Gastroesophageal sphincter (tissue), 4 donors: ENCODE measurements around the gene MYMX. TPM values are rescaled to one million over a fixed set of nuclear protein-coding genes. Genes with fewer than 3 reads are reported as not detected.

ENCODE experiments used
- ATAC-seq: fragments of 150-250 bp; one replicate; pipeline ENCODE4 v1.9.1; 2016; ENCODE audit warnings: mild to moderate bottlenecking, moderate library complexity
- H3K27ac ChIP-seq, 4 donors: fragments of 200-600 bp; sonication (generic) in 3 of 4; 1 replicate in 3 of 4; 2 replicates in 1 of 4; pipeline ENCODE4 v1.5.1; 2016 to 2019
- H3K27me3 ChIP-seq: fragments of 200-600 bp; sonication (generic); one replicate; pipeline ENCODE4 v1.5.1; 2019
- H3K36me3 ChIP-seq, 2 donors: fragments of 200-600 bp; sonication (generic); one replicate each; pipeline ENCODE4 v1.5.1; 2019; ENCODE audit warnings: control low read depth in 1 of 2
- H3K4me1 ChIP-seq, 3 donors: fragments of 200-600 bp; sonication (generic); 1 replicate in 2 of 3; 2 replicates in 1 of 3; pipeline ENCODE4 v1.5.1; 2016 to 2019; ENCODE audit warnings: control low read depth in 2 of 3
- H3K4me3 ChIP-seq, 2 donors: fragments of 200-600 bp; sonication (generic); one replicate each; pipeline ENCODE4 v1.5.1; 2019; ENCODE audit warnings: mild to moderate bottlenecking in 1 of 2, moderate library complexity in 1 of 2
- H3K9me3 ChIP-seq, 3 donors: fragments of 200-600 bp; sonication (generic); one replicate each; pipeline ENCODE4 v1.5.1; 2017 to 2019; ENCODE audit warnings: control low read depth in 2 of 3
- EP300 ChIP-seq: sonication (generic); formaldehyde crosslinking; IDR thresholded peaks from one replicate; pipeline ENCODE4 v1.6.1; 2017; ENCODE audit warnings: antibody characterized with exemption, mild to moderate bottlenecking
- POLR2A ChIP-seq, 2 donors: fragments of 450-650 bp; IDR thresholded peaks; one replicate each; pipeline ENCODE4 v1.6.1; 2017; ENCODE audit warnings: antibody characterized with exemption in 2 of 2, mild to moderate bottlenecking in 2 of 2, moderate library complexity in 1 of 2
- POLR2AphosphoS5 ChIP-seq: sonication (generic); formaldehyde crosslinking; IDR thresholded peaks from one replicate; pipeline ENCODE4 v1.6.1; 2017; ENCODE audit warnings: antibody characterized with exemption
- WGBS, 2 donors: methylation state at CpG; one replicate each; pipeline ENCODE4 v1.1.5; 2018; ENCODE audit warnings: low coverage in 1 of 2; 5-methylcytosine and 5-hydroxymethylcytosine counted together
- total RNA-seq, 4 donors: library from RNA; depleted of rRNA; stranded (reverse); fragments of >200 nt; gene quantifications; one replicate each; pipeline ENCODE4 v1.1.0, GENCODE V29; 2016
- TF ChIP-seq, protein P1 (sequence below), 4 experiments: fragments of 200-600 bp in 2 of 4; fragments of 450-650 bp in 2 of 4; sonication (generic) in 1 of 4; IDR thresholded peaks; one replicate each; pipeline ENCODE4 v1.5.1; 2017 to 2019; ENCODE audit warnings: antibody characterized with exemption in 4 of 4, mild to moderate bottlenecking in 2 of 4, moderate library complexity in 2 of 4

The MYMX gene
- total RNA-seq, 4 donors from 2014 or later: 1.4 TPM; not detected in 3

DNA sequence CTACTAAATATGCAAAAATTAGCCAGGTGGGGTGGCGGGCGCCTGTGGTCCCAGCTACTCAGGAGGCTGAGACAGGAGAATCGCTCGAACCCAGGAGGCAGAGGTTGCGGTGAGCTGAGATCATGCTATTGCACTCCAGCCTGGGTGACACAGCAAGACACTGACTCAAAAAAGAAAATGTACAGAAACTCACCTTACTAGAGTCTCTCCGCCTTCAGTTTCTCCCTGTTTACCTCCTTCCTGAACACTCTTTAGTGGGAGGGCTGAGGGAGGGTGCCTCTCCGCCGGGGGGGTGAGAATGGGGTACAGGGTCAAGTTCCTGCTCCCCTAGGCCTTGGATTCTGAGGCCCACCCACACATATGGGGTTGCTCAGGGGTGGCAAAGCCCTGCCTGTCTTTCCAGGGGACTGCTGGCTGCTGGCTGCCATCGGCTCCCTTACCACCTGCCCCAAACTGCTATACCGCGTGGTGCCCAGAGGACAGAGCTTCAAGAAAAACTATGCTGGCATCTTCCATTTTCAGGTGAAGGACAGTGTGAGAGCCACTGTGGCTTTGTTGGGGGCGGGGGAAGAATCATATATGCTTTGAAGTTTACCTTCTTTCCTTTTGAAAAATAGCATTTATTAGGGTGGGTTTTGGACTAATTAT is 44.7 kb upstream of the MYMX start:
- no peak for ATAC-seq
- Histone ChIP-seq H3K4me1 (peaks cover 0 to 8% (median 0%) of the 10 kb centered on the region in 3 donors), H3K36me3 (no peaks in the 10 kb centered on the region), H3K27me3 (no peaks in the 10 kb centered on the region), H3K27ac (no peak overlapping the region), H3K9me3 (no peaks in the 10 kb centered on the region), H3K4me3 (no peak overlapping the region)
- 78 to 79% methylated on average over 9 of the region's 12 CpGs for WGBS, 2 donors
- TF ChIP-seq POLR2A (IDR thresholded peaks at IDR 0.05) (no peak), POLR2AphosphoS5 (no peak), EP300 (no peak)
- TF ChIP-seq, protein P1, sequence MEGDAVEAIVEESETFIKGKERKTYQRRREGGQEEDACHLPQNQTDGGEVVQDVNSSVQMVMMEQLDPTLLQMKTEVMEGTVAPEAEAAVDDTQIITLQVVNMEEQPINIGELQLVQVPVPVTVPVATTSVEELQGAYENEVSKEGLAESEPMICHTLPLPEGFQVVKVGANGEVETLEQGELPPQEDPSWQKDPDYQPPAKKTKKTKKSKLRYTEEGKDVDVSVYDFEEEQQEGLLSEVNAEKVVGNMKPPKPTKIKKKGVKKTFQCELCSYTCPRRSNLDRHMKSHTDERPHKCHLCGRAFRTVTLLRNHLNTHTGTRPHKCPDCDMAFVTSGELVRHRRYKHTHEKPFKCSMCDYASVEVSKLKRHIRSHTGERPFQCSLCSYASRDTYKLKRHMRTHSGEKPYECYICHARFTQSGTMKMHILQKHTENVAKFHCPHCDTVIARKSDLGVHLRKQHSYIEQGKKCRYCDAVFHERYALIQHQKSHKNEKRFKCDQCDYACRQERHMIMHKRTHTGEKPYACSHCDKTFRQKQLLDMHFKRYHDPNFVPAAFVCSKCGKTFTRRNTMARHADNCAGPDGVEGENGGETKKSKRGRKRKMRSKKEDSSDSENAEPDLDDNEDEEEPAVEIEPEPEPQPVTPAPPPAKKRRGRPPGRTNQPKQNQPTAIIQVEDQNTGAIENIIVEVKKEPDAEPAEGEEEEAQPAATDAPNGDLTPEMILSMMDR (IDR thresholded peaks at IDR 0.05): no peak

DNA sequence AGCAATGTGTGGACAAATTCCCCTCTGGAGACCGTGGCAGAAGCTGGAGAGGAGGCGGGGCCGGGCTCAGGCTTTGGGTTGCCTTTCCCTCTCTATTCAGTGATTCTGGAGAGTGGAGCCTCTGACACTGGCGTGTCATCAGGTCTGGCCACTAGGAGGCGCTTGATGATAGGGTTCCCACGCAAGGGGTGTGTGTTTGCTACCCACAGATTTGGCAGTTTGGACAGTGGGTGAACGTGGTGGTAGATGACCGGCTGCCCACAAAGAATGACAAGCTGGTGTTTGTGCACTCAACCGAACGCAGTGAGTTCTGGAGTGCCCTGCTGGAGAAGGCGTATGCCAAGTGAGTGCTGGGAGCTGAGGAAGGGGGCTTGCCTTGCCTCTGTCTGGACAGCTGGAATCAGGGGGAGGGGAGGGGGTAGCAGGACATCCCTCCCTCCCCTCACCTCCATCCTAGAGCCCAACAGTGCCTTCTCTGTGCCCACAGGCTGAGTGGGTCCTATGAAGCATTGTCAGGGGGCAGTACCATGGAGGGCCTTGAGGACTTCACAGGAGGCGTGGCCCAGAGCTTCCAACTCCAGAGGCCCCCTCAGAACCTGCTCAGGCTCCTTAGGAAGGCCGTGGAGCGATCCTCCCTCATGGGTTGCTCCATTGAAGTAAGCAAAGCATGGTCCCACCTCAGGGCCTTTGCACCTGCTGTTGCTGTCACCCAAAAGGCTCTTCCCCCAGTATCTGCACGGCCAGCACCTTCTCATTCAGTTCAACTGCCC is 43.8 kb upstream of the MYMX start:
- peaks cover 0 to 8% (median 0%) of the 10 kb centered on the region in 3 donors for H3K4me1 ChIP-seq
- WGBS, 2 donors: 21% methylated on average over 15 of the region's 15 CpGs; no CpG with 5 or more reads in 1 of the 2 donors
- no peak for TF ChIP-seq EP300
- peak; percentile 15 for TF ChIP-seq POLR2AphosphoS5
- TF ChIP-seq, protein P1 (IDR thresholded peaks at IDR 0.05): peak in 3 of 4 experiments; percentile 93 to 95 (median 93)
- TF ChIP-seq POLR2A (IDR thresholded peaks at IDR 0.05): no peak
- H3K4me3 ChIP-seq: no peak overlapping the region
- peak; percentile 94 for ATAC-seq
- H3K27me3 ChIP-seq: no peaks in the 10 kb centered on the region
- no peak overlapping the region for H3K27ac ChIP-seq
- H3K9me3 ChIP-seq: no peaks in the 10 kb centered on the region
- H3K36me3 ChIP-seq: no peaks in the 10 kb centered on the region

DNA sequence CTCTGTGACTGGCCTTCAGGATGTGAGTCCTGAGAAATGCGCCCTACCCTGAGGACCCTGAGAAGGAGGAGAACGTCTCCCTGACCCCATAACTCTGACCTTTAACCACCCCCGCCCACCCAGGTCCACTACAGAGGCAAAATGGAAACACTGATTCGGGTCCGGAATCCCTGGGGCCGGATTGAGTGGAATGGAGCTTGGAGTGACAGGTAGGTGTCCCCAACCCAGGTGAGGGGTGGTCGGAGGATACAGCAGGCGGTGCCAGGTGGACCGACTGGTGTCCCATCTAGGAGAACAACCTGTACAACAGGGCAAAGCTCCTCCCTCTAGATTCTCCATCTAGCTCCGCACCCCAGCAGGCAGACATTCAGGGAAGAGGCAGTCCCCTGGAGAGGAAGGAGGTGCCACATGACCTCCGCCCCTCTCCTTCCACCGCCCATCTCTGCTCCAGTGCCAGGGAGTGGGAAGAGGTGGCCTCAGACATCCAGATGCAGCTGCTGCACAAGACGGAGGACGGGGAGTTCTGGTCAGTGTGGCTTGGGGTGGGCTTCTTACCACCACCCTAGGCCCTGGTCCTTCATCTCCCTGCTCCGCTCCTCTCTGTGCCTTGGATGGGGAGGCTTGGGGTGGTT is 40.5 kb upstream of the MYMX start:
- Histone ChIP-seq H3K27me3 (no peaks in the 10 kb centered on the region), H3K4me3 (no peak overlapping the region), H3K4me1 (peaks cover 0 to 18% (median 0%) of the 10 kb centered on the region in 3 donors), H3K36me3 (no peaks in the 10 kb centered on the region), H3K27ac (peak overlapping the region in 1 of 4 donors; percentile 26), H3K9me3 (no peaks in the 10 kb centered on the region)
- WGBS, 2 donors: 60% methylated on average over 1 of the region's 15 CpGs; no CpG with 5 or more reads in 1 of the 2 donors
- TF ChIP-seq, protein P1 (IDR thresholded peaks at IDR 0.05): no peak
- no peak for TF ChIP-seq POLR2AphosphoS5
- TF ChIP-seq EP300: no peak
- no peak for TF ChIP-seq POLR2A (IDR thresholded peaks at IDR 0.05)
- no peak for ATAC-seq

DNA sequence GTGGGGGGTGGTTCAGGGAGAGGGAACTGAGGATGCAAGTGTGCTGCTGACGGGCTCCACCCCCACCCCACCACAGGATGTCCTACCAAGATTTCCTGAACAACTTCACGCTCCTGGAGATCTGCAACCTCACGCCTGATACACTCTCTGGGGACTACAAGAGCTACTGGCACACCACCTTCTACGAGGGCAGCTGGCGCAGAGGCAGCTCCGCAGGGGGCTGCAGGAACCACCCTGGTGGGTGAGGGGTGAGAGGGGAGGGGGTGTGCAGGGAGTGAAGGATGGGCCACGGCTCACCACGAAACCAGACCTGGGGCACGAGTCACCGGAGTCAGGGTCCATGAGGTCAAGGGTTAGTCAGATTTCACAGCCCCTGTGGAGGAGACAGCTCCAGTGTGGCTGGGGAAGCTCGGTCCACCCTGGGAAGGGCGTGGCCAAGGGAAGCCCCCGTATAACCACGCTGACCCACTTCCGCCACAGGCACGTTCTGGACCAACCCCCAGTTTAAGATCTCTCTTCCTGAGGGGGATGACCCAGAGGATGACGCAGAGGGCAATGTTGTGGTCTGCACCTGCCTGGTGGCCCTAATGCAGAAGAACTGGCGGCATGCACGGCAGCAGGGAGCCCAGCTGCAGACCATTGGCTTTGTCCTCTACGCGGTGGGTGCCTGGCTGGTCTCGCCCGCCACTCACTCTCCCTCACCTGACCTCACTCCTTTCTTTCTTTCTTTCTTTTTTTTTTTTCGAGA is 39.8 kb upstream of the MYMX start:
- TF ChIP-seq POLR2A (IDR thresholded peaks at IDR 0.05) (no peak), POLR2AphosphoS5 (no peak), EP300 (no peak)
- TF ChIP-seq, protein P1 (IDR thresholded peaks at IDR 0.05): no peak
- no peak overlapping the region for H3K4me3 ChIP-seq
- H3K27me3 ChIP-seq: no peaks in the 10 kb centered on the region
- no peaks in the 10 kb centered on the region for H3K9me3 ChIP-seq
- H3K36me3 ChIP-seq: no peaks in the 10 kb centered on the region
- H3K27ac ChIP-seq: peak overlapping the region in 1 of 4 donors; percentile 26
- WGBS, 2 donors: 76 to 90% methylated on average over 4 to 12 of the region's 24 CpGs
- peaks cover 0 to 18% (median 0%) of the 10 kb centered on the region in 3 donors for H3K4me1 ChIP-seq
- ATAC-seq: no peak
